ENCODE data around the gene CXCR2.
"Not testable (repeated sequence)": the region's sequence is repeated elsewhere in the genome, so short reads cannot be mapped to it uniquely, and the experiment has no call there.

GRCh38 chr2:218122286-218122685 lies 3.5 kb upstream of the CXCR2 start:
- TF ChIP-seq, protein P1, sequence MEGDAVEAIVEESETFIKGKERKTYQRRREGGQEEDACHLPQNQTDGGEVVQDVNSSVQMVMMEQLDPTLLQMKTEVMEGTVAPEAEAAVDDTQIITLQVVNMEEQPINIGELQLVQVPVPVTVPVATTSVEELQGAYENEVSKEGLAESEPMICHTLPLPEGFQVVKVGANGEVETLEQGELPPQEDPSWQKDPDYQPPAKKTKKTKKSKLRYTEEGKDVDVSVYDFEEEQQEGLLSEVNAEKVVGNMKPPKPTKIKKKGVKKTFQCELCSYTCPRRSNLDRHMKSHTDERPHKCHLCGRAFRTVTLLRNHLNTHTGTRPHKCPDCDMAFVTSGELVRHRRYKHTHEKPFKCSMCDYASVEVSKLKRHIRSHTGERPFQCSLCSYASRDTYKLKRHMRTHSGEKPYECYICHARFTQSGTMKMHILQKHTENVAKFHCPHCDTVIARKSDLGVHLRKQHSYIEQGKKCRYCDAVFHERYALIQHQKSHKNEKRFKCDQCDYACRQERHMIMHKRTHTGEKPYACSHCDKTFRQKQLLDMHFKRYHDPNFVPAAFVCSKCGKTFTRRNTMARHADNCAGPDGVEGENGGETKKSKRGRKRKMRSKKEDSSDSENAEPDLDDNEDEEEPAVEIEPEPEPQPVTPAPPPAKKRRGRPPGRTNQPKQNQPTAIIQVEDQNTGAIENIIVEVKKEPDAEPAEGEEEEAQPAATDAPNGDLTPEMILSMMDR (IDR thresholded peaks at IDR 0.05), result not testable (repeated sequence)
- TF ChIP-seq POLR2A (IDR thresholded peaks at IDR 0.05), result not testable (repeated sequence)
